Keratinocyte (primary cell): Measurements from ENCODE around the gene JDP2. TPM values are rescaled to one million over a fixed set of nuclear protein-coding genes. Genes with fewer than 3 reads are reported as not detected.

Source experiments
- DNase-seq: peaks from one replicate; pipeline ENCODE4 v3.0.0-alpha.2; 2011; ENCODE audit warnings: low read depth, missing footprints, low spot score
- FAIRE-seq: peaks from 2 replicates; lab custom pipeline; 2011; peaks lifted over from hg19 to GRCh38; lab: Jason Lieb, UNC
- H2AFZ ChIP-seq: 2 replicates; pipeline ENCODE4 v1.6.0; 2012; ENCODE audit warnings: low read length, control low read depth, inconsistent platforms; ENCODE audit not compliant: control insufficient read depth
- H3K27ac ChIP-seq: 2 replicates; pipeline ENCODE4 v1.5.1; 2011; ENCODE audit warnings: low read length; ENCODE audit not compliant: control insufficient read depth, insufficient read depth
- H3K27me3 ChIP-seq: 3 replicates; pipeline ENCODE4 v1.6.0; 2011; ENCODE audit warnings: low read length; ENCODE audit not compliant: control insufficient read depth, insufficient read depth; ENCODE audit errors: extremely low read depth
- H3K36me3 ChIP-seq, 2 experiments: 2 replicates in 1 of 2; 3 replicates in 1 of 2; pipeline ENCODE4 v1.5.1; 2011; ENCODE audit warnings: low read length in 2 of 2, mild to moderate bottlenecking in 1 of 2; ENCODE audit not compliant: control insufficient read depth in 2 of 2, insufficient read depth in 2 of 2; ENCODE audit errors: extremely low read depth in 1 of 2
- H3K4me1 ChIP-seq: 3 replicates; pipeline ENCODE4 v1.5.1; 2011; ENCODE audit warnings: low read length; ENCODE audit not compliant: control insufficient read depth, insufficient read depth; ENCODE audit errors: extremely low read depth
- H3K4me2 ChIP-seq: 3 replicates; pipeline ENCODE4 v1.6.0; 2011; ENCODE audit warnings: low read depth, low read length; ENCODE audit not compliant: control insufficient read depth, insufficient read depth; ENCODE audit errors: extremely low read depth
- H3K4me3 ChIP-seq, 3 experiments: fragments of 200-600 bp in 1 of 3; sonication (generic) in 1 of 3; 2 replicates in 2 of 3; 3 replicates in 1 of 3; pipeline ENCODE4 v1.5.1; 2011 to 2016; ENCODE audit warnings: low read length in 3 of 3, mild to moderate bottlenecking in 3 of 3, control low read depth in 2 of 3, inconsistent platforms in 1 of 3, low read depth in 1 of 3, mixed read lengths in 1 of 3, mixed run types in 1 of 3, moderate library complexity in 1 of 3; ENCODE audit not compliant: control insufficient read depth in 2 of 3, insufficient read depth in 2 of 3; ENCODE audit errors: extremely low read depth in 1 of 3
- H3K79me2 ChIP-seq: 2 replicates; pipeline ENCODE4 v1.6.0; 2012; ENCODE audit warnings: low read length; ENCODE audit not compliant: control insufficient read depth, insufficient read depth
- H3K9ac ChIP-seq: 3 replicates; pipeline ENCODE4 v1.6.0; 2011; ENCODE audit warnings: low read length; ENCODE audit not compliant: control insufficient read depth, insufficient read depth; ENCODE audit errors: extremely low read depth
- H3K9me1 ChIP-seq: 3 replicates; pipeline ENCODE4 v1.6.0; 2011; ENCODE audit warnings: low read length; ENCODE audit not compliant: control insufficient read depth, insufficient read depth; ENCODE audit errors: extremely low read depth
- H3K9me3 ChIP-seq: 2 replicates; pipeline ENCODE4 v1.5.1; 2012; ENCODE audit warnings: low read depth, low read length; ENCODE audit not compliant: control insufficient read depth
- H4K20me1 ChIP-seq: 3 replicates; pipeline ENCODE4 v1.6.0; 2011; ENCODE audit warnings: low read length; ENCODE audit not compliant: control insufficient read depth, insufficient read depth; ENCODE audit errors: extremely low read depth
- EZH2 ChIP-seq: IDR thresholded peaks from one replicate; pipeline ENCODE4 v1.6.1; 2012; ENCODE audit warnings: inconsistent platforms, mild to moderate bottlenecking, low read length, moderate library complexity
- dilution Hi-C: fragments of 300-500 bp; cut with MboI; formaldehyde crosslinking; loops from one replicate; pipeline ENCODE4 v1.7.0; 2020; ENCODE audit warnings: low sequenced_read_pairs; ENCODE audit not compliant: extremely low pct_ligation_motif_present
- polyA plus RNA-seq, 5 experiments: library from polyadenylated mRNA; depleted of rRNA in 3 of 5; stranded (reverse) in 3 of 5; stranded (forward) in 1 of 5; unstranded in 1 of 5; fragments of >200 nt; gene quantifications; 1 replicate in 1 of 5; 2 replicates in 3 of 5; 3 replicates in 1 of 5; pipeline versions ENCODE4 v1.2.1 to v1.2.3, GENCODE V29; 2011 to 2012; ENCODE audit warnings: missing spikeins in 2 of 5, low read depth in 1 of 5, low replicate concordance in 1 of 5
- TF ChIP-seq, protein P1 (sequence below), 3 experiments: IDR thresholded peaks in 1 of 3; conservative IDR thresholded peaks in 1 of 3; optimal IDR thresholded peaks in 1 of 3; 2 replicates in 2 of 3; 3 replicates in 1 of 3; pipeline versions ENCODE3 to v1.5.1; 2011; ENCODE audit warnings: low read length in 3 of 3, mild to moderate bottlenecking in 3 of 3, moderate library complexity in 2 of 3, control low read depth in 1 of 3, inconsistent platforms in 1 of 3; ENCODE audit not compliant: insufficient read depth in 2 of 3; ENCODE audit errors: extremely low read depth in 1 of 3

Gene JDP2
- polyA plus RNA-seq, 1 donor (not counting 4 experiments of a cell fraction or from before 2014, with no cell fraction given), result 13.5 TPM

- Histone ChIP-seq H3K4me3 (no peak overlapping the region), H4K20me1 (peaks cover 8% of the 10 kb centered on the region)
- FAIRE-seq, result no peak
These were observed 1.3 kb upstream of the JDP2 start for GRCh38 chr14:75426332-75427125.

GRCh38 chr14:75427126-75427481 lies 718 bp upstream of the JDP2 start:
- H3K4me3 ChIP-seq, result peak overlapping the region in 2 of 3 experiments; percentile 54 to 68
- TF ChIP-seq, protein P1, sequence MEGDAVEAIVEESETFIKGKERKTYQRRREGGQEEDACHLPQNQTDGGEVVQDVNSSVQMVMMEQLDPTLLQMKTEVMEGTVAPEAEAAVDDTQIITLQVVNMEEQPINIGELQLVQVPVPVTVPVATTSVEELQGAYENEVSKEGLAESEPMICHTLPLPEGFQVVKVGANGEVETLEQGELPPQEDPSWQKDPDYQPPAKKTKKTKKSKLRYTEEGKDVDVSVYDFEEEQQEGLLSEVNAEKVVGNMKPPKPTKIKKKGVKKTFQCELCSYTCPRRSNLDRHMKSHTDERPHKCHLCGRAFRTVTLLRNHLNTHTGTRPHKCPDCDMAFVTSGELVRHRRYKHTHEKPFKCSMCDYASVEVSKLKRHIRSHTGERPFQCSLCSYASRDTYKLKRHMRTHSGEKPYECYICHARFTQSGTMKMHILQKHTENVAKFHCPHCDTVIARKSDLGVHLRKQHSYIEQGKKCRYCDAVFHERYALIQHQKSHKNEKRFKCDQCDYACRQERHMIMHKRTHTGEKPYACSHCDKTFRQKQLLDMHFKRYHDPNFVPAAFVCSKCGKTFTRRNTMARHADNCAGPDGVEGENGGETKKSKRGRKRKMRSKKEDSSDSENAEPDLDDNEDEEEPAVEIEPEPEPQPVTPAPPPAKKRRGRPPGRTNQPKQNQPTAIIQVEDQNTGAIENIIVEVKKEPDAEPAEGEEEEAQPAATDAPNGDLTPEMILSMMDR (optimal IDR thresholded peaks at IDR 0.05 in 1 of 3, IDR thresholded peaks at IDR 0.05 in 1 of 3, conservative IDR thresholded peaks at IDR 0.05 in 1 of 3; ENCODE audit: extremely low read depth in 1 of 3, insufficient read depth in 2 of 3, low read length in 3 of 3), result no peak
- TF ChIP-seq EZH2, result no peak
- dilution Hi-C loops, result no loop called here
- FAIRE-seq (no peak), DNase-seq (no peak)
- peaks cover 20% of the 10 kb centered on the region for H3K4me1 ChIP-seq
- peaks cover 0 to 7% of the 10 kb centered on the region in 2 experiments for H3K36me3 ChIP-seq
- no peaks in the 10 kb centered on the region for H3K9me3 ChIP-seq
- no peak overlapping the region for H3K27ac ChIP-seq
- H4K20me1 ChIP-seq, result peaks cover 9% of the 10 kb centered on the region
- peak overlapping the region; percentile 59 for H3K9ac ChIP-seq
- H2AFZ ChIP-seq, result no peak overlapping the region
- peaks cover 15% of the 10 kb centered on the region for H3K79me2 ChIP-seq
- H3K4me2 ChIP-seq, result peak overlapping the region; percentile 69
- H3K9me1 ChIP-seq, result no peaks in the 10 kb centered on the region
- H3K27me3 ChIP-seq, result no peaks in the 10 kb centered on the region

More at GRCh38 chr14:75426332-75427125, 1.3 kb upstream of the JDP2 start:
- no peak overlapping the region for H3K9ac ChIP-seq
- H3K9me1 ChIP-seq, result no peaks in the 10 kb centered on the region
- H3K9me3 ChIP-seq, result no peaks in the 10 kb centered on the region
- no peak for TF ChIP-seq EZH2
- TF ChIP-seq, protein P1 (optimal IDR thresholded peaks at IDR 0.05 in 1 of 3, IDR thresholded peaks at IDR 0.05 in 1 of 3, conservative IDR thresholded peaks at IDR 0.05 in 1 of 3; ENCODE audit: extremely low read depth in 1 of 3, insufficient read depth in 2 of 3, low read length in 3 of 3), result no peak
- peaks cover 20% of the 10 kb centered on the region for H3K4me1 ChIP-seq
- H3K79me2 ChIP-seq, result peaks cover 11% of the 10 kb centered on the region
- no peak overlapping the region for H2AFZ ChIP-seq
- no peak for DNase-seq
- H3K36me3 ChIP-seq, result peaks cover 0 to 2% of the 10 kb centered on the region in 2 experiments
- dilution Hi-C loops, result no loop called here
- no peak overlapping the region for H3K4me2 ChIP-seq
- H3K27me3 ChIP-seq, result no peaks in the 10 kb centered on the region
- no peak overlapping the region for H3K27ac ChIP-seq
